GM18858 (cell line): ENCODE measurements around the gene NELFB.

Experiments used
- ATAC-seq: cut with Tn5 transposase; IDR thresholded peaks from one replicate; pipeline ENCODE4 v1.9.1; 2021; ENCODE audit not compliant: unreplicated experiment

Gene NELFB

GRCh38 chr9:137313326-137313936, 58.3 kb downstream of the NELFB start:
- ATAC-seq = no peak

DNA sequence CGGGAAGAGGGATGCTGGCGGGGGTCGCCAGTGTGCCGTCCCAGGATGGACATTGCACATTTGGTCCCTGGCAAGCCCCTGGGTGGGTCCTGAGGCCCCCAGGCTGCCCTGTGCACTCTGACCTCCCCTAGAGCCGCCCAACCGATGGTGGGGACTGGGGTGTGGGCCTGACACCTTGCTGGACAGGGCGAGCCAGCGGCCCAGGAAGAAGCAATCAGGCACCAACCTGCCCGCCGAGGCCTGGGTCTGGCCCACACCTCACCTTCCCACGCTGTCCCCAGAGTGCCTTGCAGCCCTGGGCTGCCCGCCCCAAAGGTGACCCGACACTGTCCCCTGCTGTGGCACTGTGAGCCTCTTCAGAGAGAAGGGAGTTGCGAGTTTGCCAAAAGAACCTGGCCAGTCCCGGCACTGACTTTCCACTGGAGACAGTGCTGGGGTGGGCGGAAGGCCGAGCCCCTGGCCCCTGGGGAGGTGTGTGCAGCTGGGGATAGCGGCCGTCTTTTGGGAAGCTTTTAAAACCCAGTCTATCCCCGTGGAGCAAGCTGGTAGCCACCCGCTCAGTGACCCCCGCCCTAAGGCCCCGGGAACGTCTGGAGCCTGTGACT, 58.9 kb downstream of the NELFB start:
- ATAC-seq = no peak

DNA sequence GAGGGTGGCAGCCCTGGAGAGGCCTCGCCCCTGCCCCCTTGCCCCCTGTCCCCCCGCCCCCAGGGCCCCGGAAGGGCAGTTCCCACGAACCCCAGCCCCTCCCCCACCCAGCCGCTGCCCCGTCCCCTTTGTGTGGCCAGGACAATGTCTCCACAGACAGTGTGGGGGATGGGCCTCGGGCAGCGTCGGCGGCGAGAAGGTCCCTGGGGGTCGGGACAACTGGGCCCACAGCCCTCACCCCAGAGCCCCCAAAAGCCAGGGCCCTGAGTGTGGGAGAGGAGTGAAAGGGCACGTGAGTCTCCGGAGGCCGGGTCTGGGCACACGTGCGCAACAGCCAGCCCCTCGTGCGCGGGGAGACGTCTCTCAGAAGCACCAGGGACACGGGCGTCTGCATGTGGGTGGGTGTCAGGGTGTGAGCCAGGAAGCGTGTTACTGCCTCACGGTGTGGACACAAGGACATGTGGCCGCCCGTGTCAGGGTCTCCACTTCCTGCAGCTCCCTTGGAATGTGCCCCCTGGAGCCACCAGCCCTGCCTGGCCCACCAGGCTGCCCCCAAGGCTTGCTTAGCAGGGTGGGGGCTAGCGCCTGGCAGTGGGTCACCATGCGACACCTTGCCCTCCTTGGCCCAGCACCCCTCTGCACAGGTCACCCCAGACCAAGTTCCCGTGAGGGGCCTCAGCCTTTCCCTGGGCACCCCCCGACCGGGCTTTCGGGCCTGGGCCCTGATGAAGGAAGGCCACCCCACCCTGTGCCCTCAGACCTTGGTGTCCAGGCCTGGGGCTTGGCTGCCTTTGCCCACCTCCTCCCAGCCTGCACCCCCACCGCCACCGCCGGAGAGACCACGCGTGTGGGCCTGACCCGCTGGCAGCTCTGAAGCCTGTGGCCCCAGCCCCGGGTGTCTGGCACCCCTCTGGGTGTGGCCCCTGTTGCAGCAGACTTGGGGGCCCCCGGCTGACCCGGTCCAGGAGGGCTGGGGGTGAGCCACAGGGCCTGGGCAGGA, 59.7 kb downstream of the NELFB start:
- no peak for ATAC-seq

- ATAC-seq = no peak
Measured at GRCh38 chr9:137315581-137316011, 60.5 kb downstream of the NELFB start.

GRCh38 chr9:137316012-137316981, 61.2 kb downstream of the NELFB start:
- no peak for ATAC-seq

DNA sequence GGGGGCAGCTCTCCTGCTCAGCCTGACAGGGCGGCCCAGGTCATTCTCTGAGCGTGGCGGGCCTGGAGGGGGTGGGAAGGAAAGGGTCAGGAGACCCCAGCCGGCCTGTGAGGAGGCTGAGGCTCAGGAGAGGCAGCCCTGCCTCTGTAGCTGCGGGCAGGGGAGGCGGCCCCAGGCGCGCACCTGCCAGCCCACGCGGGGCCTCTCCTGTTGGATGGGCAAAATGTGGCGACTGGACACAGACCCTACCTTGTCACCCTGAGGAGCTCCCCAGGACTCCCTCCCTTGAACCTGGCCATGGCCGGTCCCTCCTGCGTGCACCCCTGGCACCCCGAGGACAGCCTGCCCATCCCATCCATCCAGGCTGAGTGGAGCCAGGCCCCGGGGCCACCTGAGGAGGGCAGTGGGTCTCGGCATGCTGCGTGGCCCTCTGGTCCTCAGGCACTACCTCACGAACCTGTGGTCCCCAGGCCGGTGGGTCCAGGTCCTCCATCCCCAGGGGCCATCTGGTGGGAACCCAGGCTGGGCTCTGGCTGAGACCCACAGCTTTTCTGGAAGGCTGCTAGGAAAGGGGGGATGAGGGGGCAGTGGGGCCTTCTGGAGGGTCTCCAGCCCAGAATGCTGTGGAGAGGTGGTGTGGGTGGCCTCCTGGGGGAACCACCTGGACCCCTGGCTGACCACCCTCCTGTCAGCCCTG, 62.0 kb downstream of the NELFB start:
- ATAC-seq = no peak

DNA sequence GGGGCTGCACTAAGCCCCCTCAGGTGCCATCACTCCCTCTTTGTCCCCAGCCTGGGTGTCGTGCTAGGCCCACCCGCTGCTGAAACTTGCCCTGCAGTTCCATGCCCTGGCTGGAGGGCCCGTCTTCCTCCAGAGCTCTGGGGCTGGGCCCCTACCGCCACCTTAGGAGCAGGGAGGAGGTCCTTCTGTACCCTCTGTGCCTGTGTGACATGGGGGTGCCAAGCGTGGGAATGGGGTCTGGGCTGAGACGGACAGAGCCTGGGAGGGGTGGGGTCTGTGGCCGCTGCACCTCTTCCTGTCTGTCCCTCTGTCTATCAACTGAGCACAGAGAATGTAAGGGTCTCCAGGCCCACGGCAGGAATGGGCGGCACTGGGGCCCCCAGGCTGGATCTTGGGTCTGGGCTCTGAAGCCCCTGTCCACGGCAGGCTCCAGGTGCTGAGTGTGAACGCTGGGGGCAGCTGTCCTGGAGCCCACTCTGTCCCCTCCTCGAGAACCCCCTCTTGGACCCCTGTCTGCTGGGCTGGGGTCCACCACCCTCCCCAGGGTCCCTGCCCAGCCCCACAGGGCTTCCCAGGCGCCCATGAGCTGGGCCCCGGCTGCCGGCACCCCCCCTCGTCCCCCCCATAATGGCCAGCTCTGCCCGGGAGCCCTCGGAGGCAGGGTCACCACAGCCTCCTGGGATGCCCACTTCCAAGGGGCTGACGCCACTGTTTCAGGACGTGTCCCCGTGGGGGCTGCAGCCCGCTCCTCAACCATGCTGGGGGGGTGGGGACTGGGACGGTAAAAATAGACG, 62.8 kb downstream of the NELFB start:
- no peak for ATAC-seq

DNA sequence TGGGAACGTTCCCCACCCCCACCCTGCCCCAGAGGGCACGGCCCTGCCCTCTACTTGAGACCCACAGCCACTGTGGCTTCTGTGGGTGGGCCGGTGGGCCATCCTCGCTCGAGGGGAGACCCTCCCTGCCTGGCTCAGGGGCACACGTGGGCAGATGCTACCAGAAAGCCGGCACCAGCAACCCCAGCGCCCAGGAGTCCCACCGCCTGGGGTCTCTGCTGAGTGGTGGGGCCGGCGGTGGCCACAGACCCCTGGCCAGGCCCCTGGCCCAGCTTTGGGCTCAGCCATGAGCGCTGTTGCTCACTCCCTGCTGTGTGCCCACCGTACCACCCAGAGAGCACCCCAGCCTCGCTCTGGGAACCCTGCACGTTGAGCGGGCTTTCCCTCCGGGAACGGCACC, 63.5 kb downstream of the NELFB start:
- no peak for ATAC-seq

- ATAC-seq = no peak
Measured at GRCh38 chr9:137319011-137319738, 64.0 kb downstream of the NELFB start.

DNA sequence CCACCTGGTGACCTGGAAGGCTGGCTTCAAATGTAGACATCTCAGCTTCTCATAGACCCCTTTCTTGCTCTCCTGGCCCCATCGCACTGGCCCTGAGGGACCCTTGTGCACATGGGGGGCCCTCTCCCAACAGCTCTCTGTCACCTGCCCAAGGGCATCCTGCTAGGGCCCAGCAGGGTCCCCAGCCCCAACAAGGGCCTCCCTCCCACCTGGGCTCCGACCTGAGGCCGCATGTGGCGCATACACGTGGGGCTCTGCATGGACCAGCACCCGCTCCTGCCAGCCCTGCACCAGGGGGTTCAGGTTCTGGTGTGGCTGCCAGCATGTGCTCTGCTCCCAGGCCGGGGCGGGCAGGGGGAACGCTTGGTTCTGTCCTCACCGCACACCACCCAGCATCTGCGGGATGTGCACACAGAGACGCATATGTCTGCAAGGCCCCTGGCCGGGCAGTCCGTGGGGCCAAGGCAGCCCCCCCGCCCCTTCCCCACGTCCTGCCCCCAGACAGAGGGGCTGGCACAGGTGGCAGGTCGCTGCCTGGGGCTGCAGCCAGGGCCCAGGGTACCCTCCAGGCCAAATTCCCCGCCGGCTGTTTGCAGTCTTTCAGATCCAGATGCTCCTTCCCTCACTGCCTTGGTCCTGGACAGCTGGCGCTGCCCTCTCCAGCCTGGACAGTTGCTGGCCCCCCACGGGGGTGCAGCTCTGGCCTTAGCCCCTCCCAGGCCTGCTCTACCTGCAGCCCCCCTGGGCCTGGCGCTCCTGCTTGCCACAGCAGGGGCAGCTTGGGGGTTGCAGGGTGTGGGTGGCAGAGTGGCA, 64.8 kb downstream of the NELFB start:
- ATAC-seq = no peak

- no peak for ATAC-seq
Measured at GRCh38 chr9:137320555-137321384, 65.6 kb downstream of the NELFB start.

GRCh38 chr9:137321726-137322361, 66.7 kb downstream of the NELFB start:
- ATAC-seq = no peak
